ENCODE results near the gene KCND1. TPM values are rescaled to one million over a fixed set of nuclear protein-coding genes. Genes with fewer than 3 reads are reported as not detected.
A peak's percentile ranks its signal among the peaks of the same experiment; 100 is the strongest.

KCND1 gene
- total RNA-seq, 8 experiments from 2014 or later = 0.65 to 3.1 (median 1.5) TPM

DNA sequence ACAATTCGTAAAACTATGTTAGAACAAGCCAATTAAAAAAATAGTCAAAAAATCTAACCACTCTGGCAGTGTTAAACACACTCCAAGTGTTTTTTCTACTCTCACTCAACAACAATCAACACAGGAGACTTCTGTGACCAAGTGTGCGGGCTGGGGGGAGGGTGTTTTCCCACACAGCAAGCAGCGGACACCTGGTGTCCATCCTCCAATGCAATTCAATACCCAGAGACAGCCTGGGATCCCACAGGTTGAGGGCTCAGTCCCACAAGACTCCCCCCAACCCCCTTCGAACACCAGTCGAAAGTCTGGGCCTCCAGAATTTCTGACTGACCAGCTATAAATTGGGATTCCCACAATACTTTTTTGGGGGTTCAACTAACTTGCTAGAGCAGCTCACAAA, 44.5 kb downstream of the KCND1 start:
- Histone ChIP-seq H3K27ac (no peak overlapping the region), H3K4me1 (replicated peaks in 1 of 2) (peaks cover 0 to 2% of the 10 kb centered on the region in 2 donors), H3K4me3 (no peak overlapping the region)
- in situ Hi-C loops (cut with MboI; ENCODE audit: low pct_unique_long_range_greater_than_20kb in 2 of 9, low sequenced_read_pairs in 9 of 9, unreplicated experiment in 9 of 9) = no loop called here
- peak in 1 of 8 experiments; percentile 73 for ATAC-seq (replicated peaks in 6 of 8)
- WGBS, 10 experiments = 0 to 35% (median 20%) methylated on average over 1 to 5 of the region's 5 CpGs; no CpG with 5 or more reads in 5 of the 10 experiments

DNA sequence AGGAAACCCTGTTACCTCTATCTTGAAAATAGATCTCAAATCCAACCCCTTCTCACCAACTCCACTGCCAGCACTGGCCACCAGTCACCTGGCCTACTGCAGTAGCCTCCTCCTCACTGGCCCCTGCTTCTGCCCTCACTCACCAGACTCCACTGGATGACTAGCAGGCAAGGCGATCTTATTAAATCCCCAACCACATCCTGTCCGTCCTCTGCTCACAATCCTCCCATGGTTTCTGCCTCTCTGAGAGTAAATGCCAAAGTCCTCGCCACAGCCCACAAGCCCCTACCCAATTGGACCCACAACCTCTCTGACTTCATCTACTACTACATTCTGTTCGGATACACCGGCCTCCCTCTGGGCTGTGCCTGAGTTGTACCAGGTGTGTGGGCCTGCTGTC, 47.4 kb downstream of the KCND1 start:
- Histone ChIP-seq H3K4me3 (no peak overlapping the region), H3K4me1 (replicated peaks in 1 of 2) (peaks cover 6 to 11% of the 10 kb centered on the region in 2 donors), H3K27ac (no peak overlapping the region)
- in situ Hi-C loops (cut with MboI; ENCODE audit: low pct_unique_long_range_greater_than_20kb in 2 of 9, low sequenced_read_pairs in 9 of 9, unreplicated experiment in 9 of 9) = no loop called here
- ATAC-seq (replicated peaks in 6 of 8) = no peak
- WGBS, 10 experiments = 60 to 67% methylated on average over 1 to 2 of the region's 5 CpGs; no CpG with 5 or more reads in 8 of the 10 experiments

DNA sequence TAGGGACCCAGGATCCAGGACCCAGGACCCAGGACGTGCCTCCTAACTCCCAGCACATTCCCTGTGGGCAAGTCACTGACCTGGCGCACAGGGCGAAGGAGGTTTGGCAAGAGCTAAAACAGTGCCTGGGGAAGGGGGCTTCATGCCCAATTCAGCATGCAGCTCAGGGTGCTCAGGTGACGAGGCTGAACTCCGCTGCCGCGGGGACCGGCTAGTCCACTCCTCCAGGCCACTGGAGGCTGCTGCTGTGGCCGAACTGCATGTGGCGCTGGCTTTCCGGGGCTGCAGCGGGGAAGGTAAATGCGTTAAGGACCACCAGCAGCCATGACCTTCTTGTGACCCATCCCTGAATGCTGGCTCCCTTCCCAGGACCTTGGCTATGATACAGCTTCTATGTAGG, 47.9 kb downstream of the KCND1 start:
- no peak overlapping the region for H3K4me3 ChIP-seq
- no peak overlapping the region for H3K27ac ChIP-seq
- no peak for ATAC-seq (replicated peaks in 6 of 8)
- 82% methylated on average over 4 of the region's 13 CpGs; no CpG with 5 or more reads in 9 of the 10 experiments for WGBS, 10 experiments
- peaks cover 6 to 11% of the 10 kb centered on the region in 2 donors for H3K4me1 ChIP-seq (replicated peaks in 1 of 2)
- in situ Hi-C loops (cut with MboI; ENCODE audit: low pct_unique_long_range_greater_than_20kb in 2 of 9, low sequenced_read_pairs in 9 of 9, unreplicated experiment in 9 of 9) = no loop called here

- ATAC-seq (replicated peaks in 6 of 8) = no peak
- H3K4me1 ChIP-seq (replicated peaks in 1 of 2) = peaks cover 9 to 12% of the 10 kb centered on the region in 2 donors
- no peak overlapping the region for H3K27ac ChIP-seq
- H3K4me3 ChIP-seq = no peak overlapping the region
- in situ Hi-C loops (cut with MboI; ENCODE audit: low pct_unique_long_range_greater_than_20kb in 2 of 9, low sequenced_read_pairs in 9 of 9, unreplicated experiment in 9 of 9) = no loop called here
- WGBS, 10 experiments = 29 to 67% (median 60%) methylated on average over 1 to 4 of the region's 4 CpGs; no CpG with 5 or more reads in 7 of the 10 experiments
Measured at GRCh38 chrX:48920718-48921104, 50.9 kb downstream of the KCND1 start.

- Histone ChIP-seq H3K4me1 (replicated peaks in 1 of 2) (peaks cover 9 to 12% of the 10 kb centered on the region in 2 donors), H3K4me3 (peak overlapping the region in 2 of 5 donors; percentile 56 to 59), H3K27ac (no peak overlapping the region)
- ATAC-seq (replicated peaks in 6 of 8) = no peak
- WGBS, 10 experiments = 20 to 50% methylated on average over 1 of the region's 8 CpGs; no CpG with 5 or more reads in 8 of the 10 experiments
- in situ Hi-C loops (cut with MboI; ENCODE audit: low pct_unique_long_range_greater_than_20kb in 2 of 9, low sequenced_read_pairs in 9 of 9, unreplicated experiment in 9 of 9) = no loop called here
Measured at GRCh38 chrX:48919947-48920717, 51.5 kb downstream of the KCND1 start.

DNA sequence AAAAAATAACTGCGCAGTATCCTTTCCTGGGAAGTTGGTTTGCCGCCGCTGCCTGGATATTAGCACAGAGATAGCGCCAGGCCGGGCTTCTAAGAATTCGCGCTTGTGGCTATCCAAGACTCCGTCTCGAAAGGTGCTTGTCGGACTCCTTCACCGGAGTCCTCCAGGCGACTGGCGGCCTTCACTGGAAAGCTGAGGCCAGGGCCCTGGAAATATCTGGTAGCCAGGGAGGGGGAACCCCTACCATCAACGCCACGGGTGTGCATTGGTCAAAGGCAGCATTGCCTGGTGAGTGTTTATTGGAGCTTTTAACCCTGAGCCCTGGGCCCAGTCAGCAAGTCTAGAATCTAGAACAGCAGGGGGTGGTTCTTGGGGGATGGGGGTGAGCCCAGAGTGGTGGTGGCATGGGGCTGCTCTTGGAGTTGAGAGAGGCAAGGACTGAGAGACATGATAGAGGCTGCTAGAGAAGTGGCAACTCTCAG, 52.2 kb downstream of the KCND1 start:
- Histone ChIP-seq H3K4me1 (replicated peaks in 1 of 2) (peaks cover 9 to 12% of the 10 kb centered on the region in 2 donors), H3K27ac (peak overlapping the region; percentile 54 to 70), H3K4me3 (peak overlapping the region; percentile 56 to 68 (median 62))
- ATAC-seq (replicated peaks in 6 of 8) = peak; percentile 6 to 20 (median 12)
- in situ Hi-C loops (cut with MboI; ENCODE audit: low pct_unique_long_range_greater_than_20kb in 2 of 9, low sequenced_read_pairs in 9 of 9, unreplicated experiment in 9 of 9) = no loop called here
- 0% methylated on average over 1 to 2 of the region's 15 CpGs; no CpG with 5 or more reads in 8 of the 10 experiments for WGBS, 10 experiments

- in situ Hi-C loops (cut with MboI; ENCODE audit: low pct_unique_long_range_greater_than_20kb in 2 of 9, low sequenced_read_pairs in 9 of 9, unreplicated experiment in 9 of 9) = no loop called here
- ATAC-seq (replicated peaks in 6 of 8) = peak; percentile 78 to 89 (median 86)
- peak within 1 kb of the TSS; percentile 56 to 68 (median 62) for H3K4me3 ChIP-seq
- WGBS, 10 experiments = 20 to 27% methylated on average over 2 to 5 of the region's 55 CpGs; no CpG with 5 or more reads in 8 of the 10 experiments
- peaks cover 9 to 12% of the 10 kb centered on the region in 2 donors for H3K4me1 ChIP-seq (replicated peaks in 1 of 2)
- H3K27ac ChIP-seq = peak within 1 kb of the TSS; percentile 70 to 74
Measured at GRCh38 chrX:48918643-48919340, 52.9 kb downstream of the KCND1 start, which contains the start of gene PIM2. Gene PIM2 (minus strand): TSS chrX:48919024. CDS start chrX:48918834, 190 bp downstream.

DNA sequence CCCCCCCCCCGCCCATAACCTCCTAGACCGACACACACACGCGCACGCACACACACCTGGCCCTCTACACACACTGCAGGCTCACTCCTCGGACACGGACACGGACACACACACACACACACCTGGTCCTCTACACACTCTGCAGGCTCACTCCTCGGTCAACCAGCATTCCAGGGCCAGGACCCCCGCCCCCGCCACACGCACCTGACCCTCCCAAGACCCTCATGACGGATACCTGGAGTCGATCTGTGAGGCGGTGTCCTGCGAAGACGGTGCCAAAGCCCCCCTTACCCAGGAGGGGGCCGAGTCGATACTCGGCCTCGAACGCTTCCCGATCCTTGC, 53.4 kb downstream of the KCND1 start:
- in situ Hi-C loops (cut with MboI; ENCODE audit: low pct_unique_long_range_greater_than_20kb in 2 of 9, low sequenced_read_pairs in 9 of 9, unreplicated experiment in 9 of 9) = no loop called here
- ATAC-seq (replicated peaks in 6 of 8) = peak in 2 of 8 experiments; percentile 0 to 1
- WGBS, 10 experiments = no CpG with 5 or more reads among the region's 23 CpGs
- peak overlapping the region; percentile 56 to 68 (median 62) for H3K4me3 ChIP-seq
- peak overlapping the region; percentile 68 to 74 for H3K27ac ChIP-seq
- H3K4me1 ChIP-seq (replicated peaks in 1 of 2) = peaks cover 9 to 12% of the 10 kb centered on the region in 2 donors

GRCh38 chrX:48917139-48918001, 54.3 kb downstream of the KCND1 start:
- peak overlapping the region; percentile 56 to 68 (median 62) for H3K4me3 ChIP-seq
- 28 to 80% methylated on average over 1 to 15 of the region's 27 CpGs; no CpG with 5 or more reads in 8 of the 10 experiments for WGBS, 10 experiments
- peaks cover 12% of the 10 kb centered on the region in 2 donors for H3K4me1 ChIP-seq (replicated peaks in 1 of 2)
- in situ Hi-C loops (cut with MboI; ENCODE audit: low pct_unique_long_range_greater_than_20kb in 2 of 9, low sequenced_read_pairs in 9 of 9, unreplicated experiment in 9 of 9) = no loop called here
- no peak overlapping the region for H3K27ac ChIP-seq
- ATAC-seq (replicated peaks in 6 of 8) = peak; percentile 34 to 57 (median 54)

- Histone ChIP-seq H3K27ac (no peak overlapping the region), H3K4me1 (replicated peaks in 1 of 2) (peaks cover 8 to 16% of the 10 kb centered on the region in 2 donors), H3K4me3 (no peak overlapping the region)
- no peak for ATAC-seq (replicated peaks in 6 of 8)
- 62 to 100% (median 100%) methylated on average over 1 to 2 of the region's 13 CpGs; no CpG with 5 or more reads in 7 of the 10 experiments for WGBS, 10 experiments
- in situ Hi-C loops (cut with MboI; ENCODE audit: low pct_unique_long_range_greater_than_20kb in 2 of 9, low sequenced_read_pairs in 9 of 9, unreplicated experiment in 9 of 9) = no loop called here
Measured at GRCh38 chrX:48914593-48915493, 56.8 kb downstream of the KCND1 start.

DNA sequence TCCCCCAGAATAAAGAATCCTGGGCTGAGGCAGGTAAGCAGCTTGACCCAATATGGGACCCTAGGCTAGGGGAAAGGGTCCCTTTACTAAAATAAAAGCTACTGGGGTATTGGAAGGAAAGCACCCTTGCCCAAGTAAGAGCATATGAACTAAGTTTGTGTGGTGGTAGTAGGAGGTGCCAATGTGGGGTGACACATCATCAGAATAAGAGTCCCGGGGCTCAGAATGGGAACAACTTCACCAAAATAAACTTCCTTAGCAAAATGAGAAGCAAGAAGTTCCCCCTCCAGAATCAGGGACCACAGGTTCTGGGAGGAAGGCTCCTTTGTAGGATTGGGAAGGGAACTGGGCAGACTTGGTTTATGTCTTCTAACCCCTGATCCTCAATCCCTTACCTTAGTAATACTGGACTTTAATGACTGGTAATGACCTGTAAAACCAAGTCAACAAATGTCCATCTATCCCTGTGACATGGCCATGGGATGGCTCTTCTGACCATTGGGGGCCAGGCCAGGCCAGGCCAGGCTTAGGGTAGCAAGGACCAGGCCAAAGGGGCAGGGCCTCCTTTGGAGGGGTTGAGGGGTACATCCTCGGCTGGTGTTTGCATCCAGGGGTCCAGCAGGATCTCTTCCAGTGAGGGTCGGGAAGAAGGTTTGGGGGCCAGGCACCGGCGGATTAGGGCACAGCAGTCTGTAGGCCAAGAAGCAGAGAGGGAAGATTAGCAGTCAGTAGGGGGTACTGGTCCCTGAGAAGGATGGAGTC, 57.9 kb downstream of the KCND1 start:
- WGBS, 10 experiments = 20 to 50% methylated on average over 1 to 2 of the region's 5 CpGs; no CpG with 5 or more reads in 8 of the 10 experiments
- Histone ChIP-seq H3K4me1 (replicated peaks in 1 of 2) (peaks cover 5 to 12% of the 10 kb centered on the region in 2 donors), H3K4me3 (no peak overlapping the region), H3K27ac (no peak overlapping the region)
- in situ Hi-C loops (cut with MboI; ENCODE audit: low pct_unique_long_range_greater_than_20kb in 2 of 9, low sequenced_read_pairs in 9 of 9, unreplicated experiment in 9 of 9) = no loop called here
- ATAC-seq (replicated peaks in 6 of 8) = no peak

Data from motor neuron (in vitro differentiated cells).